Epidermal melanocyte (primary cell): ENCODE measurements around the gene CAPZA2.
"Not testable (repeated sequence)": the region's sequence is repeated elsewhere in the genome, so short reads cannot be mapped to it uniquely, and the experiment has no call there.

ENCODE experiments used
- DNase-seq: peaks from one replicate; pipeline ENCODE4 v3.0.0; 2011; ENCODE audit warnings: low spot score; ENCODE audit not compliant: insufficient read length

CAPZA2 gene

DNA sequence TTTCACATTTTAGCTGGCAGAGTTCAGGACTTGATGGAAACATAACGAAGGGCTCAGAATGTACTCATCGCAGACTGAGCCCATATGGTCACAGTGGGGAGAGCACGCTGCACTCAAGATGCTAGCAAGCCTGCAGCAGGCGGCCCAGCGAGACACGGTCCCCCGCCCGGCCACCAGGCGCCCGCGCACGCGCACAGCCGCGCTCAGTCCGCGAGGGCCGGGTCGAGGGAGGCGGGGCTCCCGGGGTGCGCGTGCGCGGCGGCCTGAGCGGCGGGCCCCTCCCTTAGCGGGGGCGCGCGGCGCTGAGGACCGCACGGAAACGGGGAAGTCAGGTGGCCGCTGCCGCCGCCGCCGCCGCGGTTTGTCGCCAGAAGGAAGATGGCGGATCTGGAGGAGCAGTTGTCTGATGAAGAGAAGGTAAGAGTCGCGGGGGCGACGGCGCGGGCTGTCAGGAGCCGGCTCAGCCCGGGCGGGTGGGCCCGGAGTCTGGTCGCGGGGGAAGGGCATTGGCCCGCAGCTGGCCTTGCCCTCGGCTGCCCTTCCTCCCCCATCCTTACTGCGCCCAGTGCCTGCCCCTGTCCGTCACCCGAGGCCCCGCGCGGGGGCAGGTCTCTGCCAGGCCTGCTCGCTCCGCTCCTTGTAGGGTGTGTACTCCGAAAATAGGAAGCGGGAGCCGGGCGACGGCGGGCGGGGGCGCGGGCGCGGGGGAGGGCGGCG, at the start of gene CAPZA2:
CAPZA2 (plus strand) TSS at position 354 of the 717 bp plus-strand sequence; CDS start at position 379, 25 bp downstream.
- peak; percentile 95 for DNase-seq

DNA sequence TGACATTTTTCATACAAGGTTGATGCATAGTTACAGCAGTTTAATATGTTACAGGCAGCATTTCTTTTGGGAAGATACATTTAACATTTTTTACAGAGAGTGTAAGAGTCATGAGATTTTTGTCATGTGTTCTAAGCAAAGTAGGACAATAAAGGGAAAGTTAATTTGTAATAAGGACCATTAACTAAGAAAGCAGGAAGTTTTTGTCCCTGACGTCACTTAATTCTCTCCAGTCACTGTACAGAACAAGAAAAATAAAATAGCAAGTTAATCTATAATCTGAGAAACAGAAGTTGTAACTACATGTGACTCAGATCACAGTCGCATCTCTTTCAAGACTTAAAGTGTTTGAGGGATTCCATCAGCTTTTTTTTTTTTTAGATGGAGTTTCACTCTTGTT, 49.5 kb upstream of the CAPZA2 start:
- no peak for DNase-seq

DNA sequence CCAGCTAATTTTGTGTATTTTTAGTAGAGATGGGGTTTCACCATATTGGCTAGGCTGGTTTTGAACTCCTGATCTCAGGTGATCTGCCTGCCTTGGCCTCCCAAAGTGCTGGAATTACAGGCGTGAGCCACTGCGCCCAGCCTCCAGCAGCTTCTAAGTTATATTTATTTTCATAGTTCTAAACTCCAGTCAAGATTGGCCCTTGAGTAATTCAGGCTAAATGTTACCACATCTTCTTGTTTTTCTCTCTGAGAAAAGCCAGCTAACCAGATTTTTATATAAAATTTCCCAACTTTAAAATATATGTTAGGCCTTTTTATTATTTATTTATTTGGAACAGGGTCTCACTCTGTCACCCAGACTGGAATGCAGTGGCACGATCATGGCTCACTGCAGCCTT, 49.0 kb upstream of the CAPZA2 start:
- not testable (repeated sequence) for DNase-seq

DNA sequence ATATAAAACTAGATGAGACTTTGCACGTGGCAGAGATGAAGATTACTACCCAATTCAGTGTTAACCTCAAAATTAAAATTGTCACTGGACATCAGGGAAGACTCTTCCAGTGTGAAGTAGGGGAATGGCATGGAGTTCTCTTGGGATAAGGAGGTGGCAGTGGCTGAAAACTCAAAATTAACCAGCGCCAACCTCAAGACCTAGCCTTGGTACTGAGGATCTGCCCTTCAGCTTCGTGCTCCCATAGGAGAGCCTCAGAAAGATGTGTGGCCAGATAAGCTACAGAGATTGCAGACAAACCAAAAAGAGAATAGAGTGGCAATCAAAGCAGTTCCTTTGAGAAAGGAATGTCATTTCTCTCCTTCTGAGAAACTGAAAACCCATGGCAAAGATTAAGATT, 47.3 kb upstream of the CAPZA2 start:
- DNase-seq = no peak

DNA sequence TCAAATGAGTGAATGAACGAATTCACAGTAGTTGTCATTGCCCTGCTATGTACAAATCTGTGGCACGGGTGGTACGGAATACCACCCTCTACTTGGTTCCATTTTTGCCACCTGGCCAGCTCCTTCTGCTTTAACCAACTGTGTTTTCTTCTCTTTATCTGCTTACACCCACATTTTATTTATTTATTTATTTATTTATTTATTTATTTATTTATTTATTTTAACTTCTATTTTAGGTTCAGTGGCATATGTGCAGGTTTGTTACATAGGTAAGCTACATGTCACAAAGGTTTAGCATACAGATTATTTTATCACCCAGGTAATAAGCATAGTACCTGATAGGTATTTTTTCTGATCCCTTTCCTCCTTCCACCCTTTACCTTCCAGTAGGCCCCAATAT, 42.2 kb upstream of the CAPZA2 start:
- no peak for DNase-seq

DNA sequence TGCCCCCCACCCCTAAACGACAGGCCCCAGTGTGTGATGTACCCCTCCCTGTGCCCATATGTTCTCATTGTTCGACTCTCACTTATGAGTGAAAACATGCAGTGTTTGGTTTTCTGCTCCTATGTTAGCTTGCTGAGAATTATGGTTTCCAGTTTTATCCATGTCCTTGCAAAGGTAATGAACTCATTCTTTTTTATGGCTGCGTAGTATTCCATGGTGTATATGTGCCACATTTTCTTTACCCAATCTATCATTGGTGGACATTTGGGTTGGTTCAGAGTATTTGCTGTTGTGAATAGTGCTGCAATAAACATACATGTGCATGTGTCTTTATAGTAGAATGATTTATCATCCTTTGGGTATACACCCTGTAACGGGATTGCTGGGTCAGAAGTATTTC, 40.7 kb upstream of the CAPZA2 start:
- DNase-seq = not testable (repeated sequence)

DNA sequence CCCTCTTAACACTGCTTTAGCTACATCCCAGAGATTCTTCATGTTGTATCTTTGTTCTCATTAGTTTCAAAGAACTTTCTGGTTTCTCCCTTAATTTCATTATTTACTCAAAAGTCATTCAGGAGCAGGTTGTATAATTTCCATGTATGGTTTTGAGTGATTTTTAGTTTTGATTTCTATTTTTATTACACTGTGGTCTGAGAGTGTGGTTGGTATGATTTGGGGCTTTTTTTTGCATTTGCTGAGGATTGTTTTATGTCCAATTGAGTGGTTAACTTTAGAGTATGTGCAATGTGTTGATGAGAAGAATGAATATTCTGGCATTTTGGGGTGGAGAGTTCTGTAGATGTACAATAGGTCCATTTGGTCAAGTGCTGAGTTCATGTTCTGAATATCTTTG, 37.9 kb upstream of the CAPZA2 start:
- no peak for DNase-seq

DNA sequence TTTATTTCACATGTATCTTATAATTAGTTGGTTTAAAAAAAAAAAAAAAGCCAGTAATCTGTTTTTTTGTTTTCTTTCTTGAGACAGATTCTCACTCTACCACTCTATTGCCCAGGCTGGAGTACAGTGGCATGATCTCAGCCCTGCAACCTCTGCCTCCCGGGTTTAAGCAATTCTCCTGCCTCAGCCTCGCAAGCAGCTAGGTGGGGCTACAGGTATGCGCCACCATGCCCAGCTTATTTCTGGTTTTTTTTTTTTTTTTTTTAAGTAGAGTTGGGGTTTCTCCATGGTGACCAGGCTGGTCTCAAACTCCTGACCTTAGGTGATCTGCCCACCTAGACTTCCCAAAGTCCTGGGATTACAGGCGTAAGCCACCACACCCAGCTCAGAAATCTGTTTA, 34.1 kb upstream of the CAPZA2 start:
- DNase-seq = no peak

DNA sequence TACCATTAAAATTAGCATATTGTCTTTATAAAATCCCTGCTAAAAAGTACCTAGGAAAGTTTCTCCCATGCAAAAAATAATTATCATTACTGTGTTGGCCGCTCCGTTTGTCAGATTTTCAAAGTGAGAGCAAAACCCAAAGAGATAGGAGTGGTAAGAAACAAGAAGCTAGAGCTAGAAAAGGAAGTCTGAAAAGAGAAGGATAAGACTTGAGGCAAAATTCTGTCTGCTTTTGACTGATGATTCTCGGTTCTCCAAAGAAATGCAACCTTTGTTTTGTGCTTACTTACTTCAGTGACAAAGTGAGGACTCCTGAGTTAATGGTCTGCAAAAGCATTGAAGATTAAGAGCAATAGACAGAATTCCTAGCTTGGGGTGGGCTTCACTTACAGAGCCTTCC, 33.3 kb upstream of the CAPZA2 start:
- no peak for DNase-seq

DNA sequence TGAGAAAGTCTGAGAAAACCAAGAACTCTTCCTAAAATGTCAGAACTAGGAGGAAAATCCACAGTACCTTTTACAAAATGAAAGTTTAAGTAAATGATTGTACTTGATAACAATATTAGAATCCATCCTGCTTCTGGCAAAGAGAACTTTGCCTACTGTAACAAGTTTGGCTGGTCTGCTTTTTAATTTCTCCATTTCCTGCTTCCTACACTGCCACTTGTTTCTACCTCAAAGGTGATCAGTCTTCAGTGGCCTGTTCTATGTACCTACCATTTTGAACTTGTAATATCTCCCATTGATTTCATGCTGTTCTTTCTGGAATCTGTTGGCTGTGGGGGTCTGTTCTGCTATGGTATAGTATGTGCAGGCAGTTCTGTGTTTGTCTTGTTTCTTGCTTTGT, 32.9 kb upstream of the CAPZA2 start:
- no peak for DNase-seq

DNA sequence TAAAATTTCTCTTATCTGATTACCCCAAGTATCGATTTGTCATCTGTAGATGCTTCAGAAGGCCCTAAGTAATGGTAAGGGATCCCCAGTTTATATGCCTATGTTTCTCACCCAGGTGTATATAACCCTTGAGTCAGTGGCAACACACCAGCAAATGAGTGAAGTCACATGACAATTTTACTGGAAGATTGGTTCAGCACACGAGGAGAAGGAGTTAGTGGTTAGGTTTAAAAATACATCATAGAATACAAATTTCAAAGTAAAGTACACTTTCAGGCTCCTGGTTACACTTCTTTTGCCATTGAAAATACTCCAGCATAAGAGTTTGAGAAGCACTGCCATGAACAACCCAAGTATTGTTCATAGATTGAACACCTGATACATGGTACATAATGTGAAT, 29.7 kb upstream of the CAPZA2 start:
- no peak for DNase-seq

DNA sequence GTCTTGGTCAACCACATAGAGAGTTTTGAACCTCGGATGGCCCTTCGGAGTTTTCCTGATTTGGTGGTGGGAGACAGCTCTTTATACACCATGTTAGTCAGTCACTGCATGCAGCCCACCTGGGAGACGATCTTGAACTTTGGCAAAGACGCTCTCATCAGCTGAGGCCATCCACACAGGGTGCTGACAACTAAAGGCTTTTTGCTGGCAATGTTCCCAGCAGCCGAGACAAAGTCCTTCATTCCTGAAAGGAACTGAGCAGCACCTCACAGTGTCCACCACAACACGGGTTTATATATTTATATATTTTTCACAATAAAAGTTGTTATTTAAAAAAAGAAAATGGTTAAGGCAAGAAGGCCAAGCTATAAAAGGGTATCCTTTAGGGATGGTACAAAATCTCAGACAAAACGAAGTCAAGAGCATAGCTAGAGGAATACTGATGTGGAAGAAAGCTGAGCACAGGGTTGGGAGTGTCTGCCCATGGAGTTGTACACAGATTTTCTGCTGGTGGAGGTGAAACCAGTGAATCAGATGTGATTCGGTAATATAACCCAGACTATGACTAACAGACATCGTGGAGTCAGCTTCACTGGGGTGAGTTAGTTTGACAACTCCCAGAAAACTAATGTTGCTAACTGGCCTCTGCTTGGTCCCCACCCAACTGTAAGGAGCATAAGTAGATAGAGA, 27.4 kb upstream of the CAPZA2 start:
- no peak for DNase-seq

DNA sequence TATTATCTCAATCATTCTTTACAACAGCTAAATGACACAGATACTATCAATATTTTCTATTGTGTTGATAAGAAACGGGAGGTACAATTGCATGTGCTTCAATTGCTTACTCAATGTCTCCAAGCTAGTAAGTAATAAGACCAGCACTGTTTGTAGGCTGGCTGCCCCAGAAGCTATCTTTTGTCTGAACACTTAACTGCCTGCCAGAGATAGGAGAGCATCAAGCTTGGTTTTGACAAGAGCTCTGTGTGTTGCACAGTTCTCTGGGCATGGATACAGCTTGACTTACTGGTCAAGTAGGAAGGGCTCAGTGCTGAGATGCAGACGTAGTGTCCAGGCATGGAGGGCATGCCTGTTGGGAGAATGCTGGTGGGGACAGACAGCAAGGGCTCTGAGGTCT, 26.3 kb upstream of the CAPZA2 start:
- no peak for DNase-seq

DNA sequence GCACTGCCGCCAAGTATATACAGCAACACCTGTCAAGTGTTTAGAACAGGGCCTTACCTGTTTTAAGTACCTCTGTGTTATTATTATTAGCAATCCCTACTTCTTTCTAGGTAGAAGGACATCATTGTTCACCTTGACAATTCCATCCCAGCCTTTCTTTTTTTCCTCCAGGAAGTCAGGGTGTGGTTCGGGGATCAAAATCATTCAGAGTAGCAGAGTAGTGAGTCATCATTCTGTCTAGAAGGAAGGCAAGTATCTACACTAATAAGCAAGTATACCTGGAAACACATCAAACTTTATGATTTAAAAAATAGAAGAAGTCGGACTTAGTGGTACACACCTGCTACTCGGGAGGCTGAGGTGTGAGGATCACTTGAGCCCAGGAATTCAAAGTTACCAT, 25.5 kb upstream of the CAPZA2 start:
- DNase-seq = no peak

DNA sequence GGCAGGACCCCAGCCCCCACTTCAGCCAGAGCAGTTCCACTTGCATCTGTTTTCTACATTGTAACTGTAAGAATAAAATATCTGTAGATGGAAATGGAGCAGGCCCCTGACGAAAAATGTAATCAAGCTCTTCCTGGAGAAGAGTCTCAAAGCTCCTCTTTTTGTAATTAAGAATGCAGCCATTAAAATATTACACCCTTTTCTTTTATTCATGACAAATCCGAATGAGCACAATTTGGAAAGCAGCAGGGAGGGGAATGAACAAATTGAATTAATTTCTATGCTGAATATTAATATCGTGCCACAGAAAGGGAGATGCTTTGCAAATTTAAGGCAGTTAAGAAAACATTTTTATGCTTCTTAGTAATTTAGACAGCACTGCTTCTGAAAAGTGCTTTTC, 24.8 kb upstream of the CAPZA2 start:
- DNase-seq = no peak

DNA sequence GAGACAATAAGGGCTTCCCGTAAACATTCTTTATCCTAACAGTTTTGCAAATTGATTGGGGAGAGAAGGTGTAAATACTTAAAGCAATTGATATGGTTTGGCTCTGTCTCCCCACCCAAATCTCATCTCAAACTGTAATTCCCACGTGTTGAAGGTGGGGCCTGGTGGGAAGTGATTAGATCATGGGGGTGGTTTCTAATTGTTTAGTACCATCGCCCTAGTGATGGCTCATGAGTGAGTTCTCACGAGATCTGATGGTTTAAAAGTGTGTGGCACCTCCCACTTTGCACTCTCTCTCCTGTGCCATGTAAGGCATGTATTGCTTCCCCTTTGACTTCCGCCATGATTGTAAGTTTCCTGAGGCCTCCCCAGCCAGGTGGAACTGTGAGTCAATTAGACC, 22.1 kb upstream of the CAPZA2 start:
- no peak for DNase-seq

DNA sequence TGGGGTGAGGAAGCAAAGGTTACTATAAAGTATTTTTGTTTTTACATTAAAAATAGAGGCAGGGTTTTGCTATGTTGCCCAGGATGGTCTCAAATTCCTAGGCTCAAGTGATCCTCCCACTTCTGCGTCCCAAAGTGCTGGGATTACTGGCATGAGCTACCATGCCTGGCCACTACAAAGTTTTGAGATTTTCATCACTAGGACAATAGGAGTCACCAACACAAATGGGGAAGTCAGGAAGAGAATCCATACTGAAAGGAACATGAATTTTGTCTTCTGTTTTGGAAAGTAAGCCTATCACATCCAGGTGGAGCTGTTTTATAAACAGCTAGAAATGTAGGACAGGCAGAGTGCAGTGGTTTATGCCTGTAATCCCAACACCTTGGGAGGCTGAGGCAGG, 20.0 kb upstream of the CAPZA2 start:
- DNase-seq = no peak

DNA sequence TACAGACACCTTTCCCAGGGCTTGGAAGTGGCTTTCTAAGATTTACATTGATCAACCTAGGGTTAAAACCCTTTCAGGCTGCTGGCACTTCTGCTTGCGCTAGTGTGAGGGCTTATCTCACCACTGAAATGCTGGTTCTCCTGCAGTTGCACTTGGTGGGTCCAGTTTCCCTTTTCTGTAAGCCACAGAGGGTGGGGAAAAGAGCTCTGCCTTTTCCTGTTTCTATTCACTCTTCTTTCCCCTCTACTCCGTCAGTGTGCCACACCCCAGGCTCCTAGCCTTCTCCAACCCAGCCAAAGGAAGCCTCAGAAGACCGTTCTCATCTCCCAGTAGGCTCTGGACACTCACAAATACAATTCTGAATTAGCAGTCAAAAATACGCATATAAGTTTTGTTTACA, 19.0 kb upstream of the CAPZA2 start:
- no peak for DNase-seq

DNA sequence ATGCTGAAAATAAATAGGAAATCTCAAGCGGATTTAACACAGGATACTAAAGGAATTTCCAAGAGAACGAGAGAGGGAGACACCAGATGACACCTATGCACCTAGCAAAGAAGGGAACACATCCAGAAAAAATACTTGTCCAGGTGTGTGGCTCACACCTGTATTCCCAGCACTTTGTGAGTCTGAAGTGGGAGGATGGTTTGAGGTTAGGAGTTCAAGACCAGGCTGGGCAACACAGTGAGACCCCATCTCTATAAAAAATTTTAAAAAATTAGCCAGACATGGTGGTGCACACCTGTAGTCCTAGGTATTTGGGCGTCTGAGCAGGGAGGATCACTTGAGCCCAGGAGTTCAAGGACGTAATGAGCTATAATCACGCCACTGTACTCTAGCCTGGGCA, 11.2 kb upstream of the CAPZA2 start:
- no peak for DNase-seq

DNA sequence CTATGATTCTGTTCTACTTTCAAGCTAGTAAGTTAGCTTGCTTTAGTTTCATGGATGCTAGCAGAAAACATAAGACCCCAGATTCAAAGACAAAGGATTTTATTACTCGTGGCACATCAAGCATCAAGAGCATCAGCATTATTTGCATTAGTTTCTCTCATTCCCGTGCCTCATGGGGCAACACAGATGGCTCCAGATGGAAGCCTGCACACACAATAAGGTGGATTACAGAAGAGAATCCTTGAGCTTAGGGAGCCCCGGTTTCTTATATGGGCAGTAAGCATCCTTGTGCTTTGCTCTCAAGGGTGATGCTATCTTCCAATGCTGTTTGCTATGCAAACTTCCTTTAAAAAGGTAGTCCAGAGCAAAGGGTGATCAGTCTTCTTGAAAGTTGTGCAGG, 10.7 kb upstream of the CAPZA2 start:
- no peak for DNase-seq

DNA sequence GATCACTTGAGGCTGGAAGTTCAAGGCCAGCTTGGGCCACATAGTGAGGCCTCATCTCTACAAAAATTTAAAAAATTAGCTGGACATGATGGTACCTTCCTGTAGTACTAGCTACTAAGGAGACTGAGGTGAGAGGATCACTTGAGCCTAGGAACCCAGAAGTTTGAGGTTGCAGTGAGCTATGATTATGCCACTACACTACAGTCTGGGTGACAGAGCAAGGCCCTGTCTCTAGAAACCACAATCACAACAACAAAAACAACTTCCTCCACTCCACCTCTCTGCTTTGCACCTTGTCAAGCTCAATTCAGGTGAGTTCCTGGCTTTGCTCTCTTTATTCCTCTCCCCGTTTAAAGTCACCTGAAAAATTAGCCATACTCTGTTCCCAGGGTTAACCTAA, 8.3 kb upstream of the CAPZA2 start:
- no peak for DNase-seq

DNA sequence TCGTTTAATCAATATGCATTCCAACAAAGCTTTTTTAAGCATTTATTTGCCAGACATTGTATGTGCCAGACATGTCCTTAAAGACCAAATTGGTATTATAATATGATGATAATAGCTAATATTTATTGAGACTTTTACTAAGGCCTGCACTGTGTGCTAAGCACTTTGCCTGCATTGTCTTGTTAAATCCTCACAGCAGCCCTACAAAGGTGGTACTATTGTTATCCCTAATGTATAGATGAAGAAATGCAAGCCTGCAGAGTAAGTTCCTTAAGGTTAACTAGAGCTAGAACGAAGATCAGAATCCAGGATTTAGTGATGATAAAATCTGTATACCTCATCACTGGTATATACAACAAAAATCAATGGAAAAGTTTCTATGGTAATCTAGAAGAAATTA, 5.3 kb upstream of the CAPZA2 start:
- no peak for DNase-seq

DNA sequence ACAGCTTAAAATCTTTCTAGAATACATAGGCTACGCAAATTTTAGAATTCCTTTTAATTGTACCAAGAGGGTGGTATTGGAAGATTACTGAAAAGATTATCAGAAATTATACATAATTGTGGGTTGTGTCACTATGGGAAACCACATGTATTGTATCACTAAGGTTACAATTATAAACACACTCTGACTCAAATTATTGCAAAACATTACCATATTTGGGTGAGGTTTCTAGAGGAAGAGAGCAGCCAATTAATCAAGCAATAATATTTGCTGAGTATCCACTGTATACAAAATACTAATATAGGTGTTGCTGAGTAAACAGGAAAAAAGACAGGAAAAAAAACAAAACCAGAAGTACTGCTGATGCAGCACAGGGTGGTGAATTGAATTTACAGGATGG, 3.1 kb upstream of the CAPZA2 start:
- DNase-seq = no peak
